Stimulated activated CD8-positive, alpha-beta memory T cell treated with anti-CD3 and anti-CD28 coated beads, Interleukin-7, amount 100 ng/mL, for 24 hours (primary cell): ENCODE measurements around the gene SPRTN.

Source experiments
- DNase-seq: peaks from one replicate; pipeline ENCODE4 v3.0.0-alpha.2; 2020; ENCODE audit warnings: low read depth

Gene SPRTN

GRCh38 chr1:231376875-231377549 is 38.9 kb downstream of the SPRTN start:
- no peak for DNase-seq

GRCh38 chr1:231381729-231382128 is 43.6 kb downstream of the SPRTN start:
- DNase-seq = no peak

GRCh38 chr1:231382426-231382825 is 44.3 kb downstream of the SPRTN start:
- DNase-seq = no peak

DNA sequence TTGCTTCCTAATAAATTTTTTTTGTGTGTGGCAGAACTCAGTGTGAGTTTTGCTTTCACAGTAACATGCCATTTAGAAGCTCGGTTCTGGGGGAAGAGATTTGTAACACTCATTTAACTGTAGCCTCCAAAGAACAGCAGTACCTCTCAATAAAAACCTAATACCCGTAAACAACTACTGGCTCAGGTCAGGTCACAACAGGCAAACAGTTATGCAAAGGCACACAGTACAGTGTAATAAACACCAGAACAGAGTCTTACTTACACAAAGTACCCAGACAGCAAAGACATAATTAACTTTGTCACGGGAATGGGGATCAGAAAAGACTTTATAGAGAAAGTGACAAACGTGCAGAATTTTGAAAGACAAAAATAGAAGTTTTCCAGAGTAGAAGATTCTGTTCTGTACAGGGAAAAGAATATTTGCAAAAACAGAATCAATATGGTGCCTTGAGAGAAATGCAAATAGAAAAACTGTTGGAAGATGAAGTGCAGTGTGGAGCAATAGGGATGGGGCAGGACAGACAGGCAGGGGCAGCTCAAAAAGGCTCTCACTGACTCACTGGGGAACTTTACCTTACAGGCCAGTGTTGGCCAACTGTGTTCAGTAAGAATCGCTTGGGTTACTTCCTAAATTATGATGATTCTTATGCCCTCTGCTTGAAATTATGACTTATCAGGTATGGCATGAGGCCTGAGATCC is 45.2 kb downstream of the SPRTN start:
- no peak for DNase-seq

DNA sequence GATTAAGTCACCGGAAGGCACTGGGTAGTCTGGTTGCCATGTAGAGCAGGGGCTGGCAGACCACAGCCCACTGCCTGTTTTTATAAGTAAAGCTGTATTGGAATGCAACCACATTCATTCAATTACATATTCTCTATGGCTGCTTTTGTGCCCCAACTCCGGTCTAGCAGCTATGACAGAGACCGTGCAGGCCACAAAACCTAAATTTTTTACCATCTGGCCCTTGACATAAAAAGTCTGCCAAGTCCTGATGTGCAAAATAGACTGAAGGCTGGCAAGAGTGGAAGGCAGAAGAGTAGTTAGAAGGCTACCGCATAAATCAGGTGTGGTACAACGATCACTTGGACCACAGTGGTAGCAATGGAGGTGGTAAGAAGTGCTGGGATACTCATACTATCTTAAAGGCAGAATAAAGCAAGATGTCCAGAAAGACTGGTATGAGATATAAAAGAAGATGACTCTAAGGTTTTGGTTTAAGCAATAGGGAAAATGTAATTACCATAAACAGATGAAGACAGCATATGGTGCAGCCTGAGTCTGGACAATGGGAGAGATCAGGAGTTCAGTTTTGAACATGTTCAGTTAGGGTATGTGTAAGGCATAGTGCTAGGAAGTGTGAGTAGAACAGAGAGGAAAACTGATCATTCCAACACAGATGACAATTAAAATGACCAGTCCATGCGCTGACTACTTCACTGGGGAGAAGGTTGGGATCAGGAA is 46.8 kb downstream of the SPRTN start:
- DNase-seq = no peak

DNA sequence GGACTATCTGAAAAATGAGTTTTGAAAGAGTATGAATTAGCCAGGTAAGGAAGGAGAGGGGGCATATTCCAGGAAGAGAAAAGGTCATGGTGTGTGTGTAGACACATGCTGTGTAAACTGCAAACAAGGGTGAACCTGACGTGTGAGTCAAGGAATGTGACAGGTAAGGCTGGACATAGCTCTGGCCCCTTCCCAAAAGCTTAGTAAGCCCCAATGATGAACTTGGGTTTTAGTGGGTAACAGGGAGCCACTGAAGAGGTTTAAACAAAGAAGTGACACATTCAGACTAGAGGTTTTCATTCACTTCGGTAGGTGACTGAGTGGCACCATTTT is 47.3 kb downstream of the SPRTN start:
- DNase-seq = no peak

DNA sequence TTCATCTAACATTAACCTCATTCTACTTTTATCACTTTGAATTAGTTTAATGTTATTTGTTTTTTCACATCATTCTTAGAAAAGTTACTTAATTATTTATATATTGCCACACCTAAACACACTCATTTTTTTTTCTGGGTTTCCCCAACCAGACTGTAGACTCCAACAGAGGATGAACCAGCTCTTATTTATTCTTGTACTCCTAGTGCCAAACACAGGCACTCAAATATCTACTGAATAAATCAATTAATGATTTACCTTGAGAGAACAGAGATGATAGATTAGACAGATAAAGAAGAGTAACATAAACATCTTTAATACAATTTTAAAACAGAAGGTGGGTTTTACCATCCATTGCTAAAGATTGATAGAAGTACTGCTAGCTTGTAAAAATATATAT is 48.4 kb downstream of the SPRTN start:
- DNase-seq = no peak

- DNase-seq = no peak
These were observed 49.9 kb downstream of the SPRTN start for GRCh38 chr1:231387770-231388669.

- DNase-seq = no peak
These were observed 52.0 kb downstream of the SPRTN start for GRCh38 chr1:231390071-231390470.

DNA sequence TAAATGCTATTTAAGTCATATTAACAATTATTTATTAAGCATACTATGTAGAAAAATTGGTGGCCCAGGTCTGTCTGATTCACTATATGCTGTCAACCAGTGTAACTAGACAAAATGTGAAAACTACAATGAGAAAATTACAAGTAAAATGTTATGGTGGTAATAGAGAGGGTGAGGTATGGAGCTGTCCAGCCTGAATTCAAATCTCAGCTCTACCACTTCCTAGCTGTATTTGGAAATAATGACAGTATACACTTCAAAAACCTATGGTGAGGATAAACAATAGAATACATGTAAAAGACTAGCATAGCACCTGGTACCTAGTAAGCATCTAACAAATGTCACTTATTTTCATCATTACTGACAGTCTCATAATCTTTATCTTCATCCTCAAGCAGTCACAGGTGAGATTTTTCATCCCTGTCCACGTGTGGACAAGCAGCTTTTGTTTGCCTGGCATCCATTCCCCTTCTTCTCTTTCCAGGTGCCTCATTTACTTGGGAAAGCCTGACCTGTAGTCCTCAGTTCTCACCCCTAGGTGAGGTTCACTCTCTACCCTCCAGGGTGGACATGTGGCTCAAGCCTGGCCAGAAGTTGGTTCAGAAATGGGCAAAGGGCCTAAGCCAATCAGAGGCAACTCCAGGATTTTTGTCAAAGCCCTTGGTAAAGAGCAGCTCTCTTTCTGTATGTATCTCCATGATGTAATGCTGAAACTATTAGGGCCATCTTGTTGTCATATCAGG is 54.5 kb downstream of the SPRTN start:
- no peak for DNase-seq

DNA sequence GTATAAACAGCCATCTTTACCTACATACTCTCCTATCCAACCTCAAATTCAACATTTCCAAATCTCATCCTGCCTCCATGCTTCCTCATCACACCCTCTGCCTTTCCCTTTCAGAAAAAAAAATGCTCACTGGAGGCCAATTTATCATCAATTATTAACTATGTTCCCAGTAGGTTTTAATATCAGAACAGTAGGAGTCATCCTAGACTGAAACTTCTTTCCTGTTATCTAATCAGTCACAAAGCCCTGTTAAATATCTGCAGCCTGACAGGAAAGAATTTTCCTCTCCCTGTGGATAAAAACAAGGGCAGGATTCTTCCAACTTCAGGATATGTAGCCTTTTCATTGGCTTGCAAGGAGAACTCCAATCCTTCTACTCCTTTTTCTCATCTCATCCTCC is 55.6 kb downstream of the SPRTN start:
- no peak for DNase-seq

- DNase-seq = no peak
These were observed 57.2 kb downstream of the SPRTN start for GRCh38 chr1:231395076-231395997.

GRCh38 chr1:231395998-231396390 is 57.9 kb downstream of the SPRTN start:
- DNase-seq = no peak

GRCh38 chr1:231396643-231397042 is 58.5 kb downstream of the SPRTN start:
- no peak for DNase-seq

GRCh38 chr1:231397886-231398671 is 60.0 kb downstream of the SPRTN start:
- no peak for DNase-seq

DNA sequence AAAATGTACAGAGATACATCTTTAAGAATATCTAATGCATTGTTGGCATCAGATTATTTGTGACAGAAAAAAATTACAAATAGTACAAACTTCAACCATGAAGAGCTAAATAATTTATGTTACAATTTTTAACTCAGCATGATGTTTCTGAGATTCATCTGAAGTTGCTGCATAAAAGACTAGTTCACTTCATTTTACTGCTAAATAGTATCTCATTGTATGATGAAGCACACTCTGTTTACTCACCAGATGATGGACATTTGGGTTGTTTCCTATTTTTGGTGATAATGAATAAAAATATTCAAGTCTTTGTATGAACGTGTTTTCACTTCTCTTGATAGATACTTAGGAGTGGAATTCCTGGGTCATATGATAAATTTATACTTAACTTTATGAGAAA is 63.4 kb downstream of the SPRTN start:
- no peak for DNase-seq

- DNase-seq = no peak
These were observed 66.2 kb downstream of the SPRTN start for GRCh38 chr1:231404318-231404717.
